Keratinocyte (primary cell): ENCODE results near the gene CRYGB. TPM values are rescaled to one million over a fixed set of nuclear protein-coding genes. Genes with fewer than 3 reads are reported as not detected.

Source experiments
- DNase-seq: peaks from one replicate; pipeline ENCODE4 v3.0.0-alpha.2; 2011; ENCODE audit warnings: low read depth, missing footprints, low spot score
- FAIRE-seq: peaks from 2 replicates; lab custom pipeline; 2011; peaks lifted over from hg19 to GRCh38; lab: Jason Lieb, UNC
- H2AFZ ChIP-seq: 2 replicates; pipeline ENCODE4 v1.6.0; 2012; ENCODE audit warnings: low read length, control low read depth, inconsistent platforms; ENCODE audit not compliant: control insufficient read depth
- H3K27ac ChIP-seq: 2 replicates; pipeline ENCODE4 v1.5.1; 2011; ENCODE audit warnings: low read length; ENCODE audit not compliant: control insufficient read depth, insufficient read depth
- H3K27me3 ChIP-seq: 3 replicates; pipeline ENCODE4 v1.6.0; 2011; ENCODE audit warnings: low read length; ENCODE audit not compliant: control insufficient read depth, insufficient read depth; ENCODE audit errors: extremely low read depth
- H3K36me3 ChIP-seq, 2 experiments: 2 replicates in 1 of 2; 3 replicates in 1 of 2; pipeline ENCODE4 v1.5.1; 2011; ENCODE audit warnings: low read length in 2 of 2, mild to moderate bottlenecking in 1 of 2; ENCODE audit not compliant: control insufficient read depth in 2 of 2, insufficient read depth in 2 of 2; ENCODE audit errors: extremely low read depth in 1 of 2
- H3K4me1 ChIP-seq: 3 replicates; pipeline ENCODE4 v1.5.1; 2011; ENCODE audit warnings: low read length; ENCODE audit not compliant: control insufficient read depth, insufficient read depth; ENCODE audit errors: extremely low read depth
- H3K4me2 ChIP-seq: 3 replicates; pipeline ENCODE4 v1.6.0; 2011; ENCODE audit warnings: low read depth, low read length; ENCODE audit not compliant: control insufficient read depth, insufficient read depth; ENCODE audit errors: extremely low read depth
- H3K4me3 ChIP-seq, 3 experiments: fragments of 200-600 bp in 1 of 3; sonication (generic) in 1 of 3; 2 replicates in 2 of 3; 3 replicates in 1 of 3; pipeline ENCODE4 v1.5.1; 2011 to 2016; ENCODE audit warnings: low read length in 3 of 3, mild to moderate bottlenecking in 3 of 3, control low read depth in 2 of 3, inconsistent platforms in 1 of 3, low read depth in 1 of 3, mixed read lengths in 1 of 3, mixed run types in 1 of 3, moderate library complexity in 1 of 3; ENCODE audit not compliant: control insufficient read depth in 2 of 3, insufficient read depth in 2 of 3; ENCODE audit errors: extremely low read depth in 1 of 3
- H3K79me2 ChIP-seq: 2 replicates; pipeline ENCODE4 v1.6.0; 2012; ENCODE audit warnings: low read length; ENCODE audit not compliant: control insufficient read depth, insufficient read depth
- H3K9ac ChIP-seq: 3 replicates; pipeline ENCODE4 v1.6.0; 2011; ENCODE audit warnings: low read length; ENCODE audit not compliant: control insufficient read depth, insufficient read depth; ENCODE audit errors: extremely low read depth
- H3K9me1 ChIP-seq: 3 replicates; pipeline ENCODE4 v1.6.0; 2011; ENCODE audit warnings: low read length; ENCODE audit not compliant: control insufficient read depth, insufficient read depth; ENCODE audit errors: extremely low read depth
- H3K9me3 ChIP-seq: 2 replicates; pipeline ENCODE4 v1.5.1; 2012; ENCODE audit warnings: low read depth, low read length; ENCODE audit not compliant: control insufficient read depth
- H4K20me1 ChIP-seq: 3 replicates; pipeline ENCODE4 v1.6.0; 2011; ENCODE audit warnings: low read length; ENCODE audit not compliant: control insufficient read depth, insufficient read depth; ENCODE audit errors: extremely low read depth
- CTCF ChIP-seq, 3 experiments: IDR thresholded peaks in 1 of 3; conservative IDR thresholded peaks in 1 of 3; optimal IDR thresholded peaks in 1 of 3; 2 replicates in 2 of 3; 3 replicates in 1 of 3; pipeline versions ENCODE3 to v1.5.1; 2011; ENCODE audit warnings: low read length in 3 of 3, mild to moderate bottlenecking in 3 of 3, moderate library complexity in 2 of 3, control low read depth in 1 of 3, inconsistent platforms in 1 of 3; ENCODE audit not compliant: insufficient read depth in 2 of 3; ENCODE audit errors: extremely low read depth in 1 of 3
- EZH2 ChIP-seq: IDR thresholded peaks from one replicate; pipeline ENCODE4 v1.6.1; 2012; ENCODE audit warnings: inconsistent platforms, mild to moderate bottlenecking, low read length, moderate library complexity
- dilution Hi-C: fragments of 300-500 bp; cut with MboI; formaldehyde crosslinking; loops from one replicate; pipeline ENCODE4 v1.7.0; 2020; ENCODE audit warnings: low sequenced_read_pairs; ENCODE audit not compliant: extremely low pct_ligation_motif_present
- polyA plus RNA-seq, 5 experiments: library from polyadenylated mRNA; depleted of rRNA in 3 of 5; stranded (reverse) in 3 of 5; stranded (forward) in 1 of 5; unstranded in 1 of 5; fragments of >200 nt; gene quantifications; 1 replicate in 1 of 5; 2 replicates in 3 of 5; 3 replicates in 1 of 5; pipeline versions ENCODE4 v1.2.1 to v1.2.3, GENCODE V29; 2011 to 2012; ENCODE audit warnings: missing spikeins in 2 of 5, low read depth in 1 of 5, low replicate concordance in 1 of 5

The CRYGB gene
- polyA plus RNA-seq, 1 donor (not counting 4 experiments of a cell fraction or from before 2014, with no cell fraction given), result not detected

GRCh38 chr2:208174144-208174543 lies 28.2 kb upstream of the CRYGB start:
- dilution Hi-C loops, result no loop called here
- no peak overlapping the region for H2AFZ ChIP-seq

GRCh38 chr2:208172125-208172524 lies 26.2 kb upstream of the CRYGB start:
- TF ChIP-seq EZH2 (no peak), CTCF (optimal IDR thresholded peaks at IDR 0.05 in 1 of 3, IDR thresholded peaks at IDR 0.05 in 1 of 3, conservative IDR thresholded peaks at IDR 0.05 in 1 of 3; ENCODE audit: extremely low read depth in 1 of 3, insufficient read depth in 2 of 3, low read length in 3 of 3) (no peak)
- FAIRE-seq, result no peak
- H3K9ac ChIP-seq, result no peak overlapping the region
- H3K36me3 ChIP-seq, result no peaks in the 10 kb centered on the region
- no peaks in the 10 kb centered on the region for H3K79me2 ChIP-seq
- H3K9me1 ChIP-seq, result no peaks in the 10 kb centered on the region
- H4K20me1 ChIP-seq, result no peaks in the 10 kb centered on the region
- dilution Hi-C loops, result no loop called here
- H3K4me3 ChIP-seq, result no peak overlapping the region
- H3K27me3 ChIP-seq, result no peaks in the 10 kb centered on the region
- H3K4me1 ChIP-seq, result no peaks in the 10 kb centered on the region
- no peak for DNase-seq
- no peak overlapping the region for H3K27ac ChIP-seq
- no peak overlapping the region for H2AFZ ChIP-seq
- no peak overlapping the region for H3K4me2 ChIP-seq
- no peaks in the 10 kb centered on the region for H3K9me3 ChIP-seq

More at GRCh38 chr2:208174144-208174543, 28.2 kb upstream of the CRYGB start:
- Histone ChIP-seq H3K9ac (no peak overlapping the region), H3K4me2 (no peak overlapping the region), H3K9me1 (no peaks in the 10 kb centered on the region), H3K4me1 (no peaks in the 10 kb centered on the region), H3K27me3 (no peaks in the 10 kb centered on the region), H3K9me3 (no peaks in the 10 kb centered on the region), H4K20me1 (no peaks in the 10 kb centered on the region), H3K36me3 (no peaks in the 10 kb centered on the region), H3K4me3 (no peak overlapping the region), H3K27ac (no peak overlapping the region), H3K79me2 (no peaks in the 10 kb centered on the region)
- no peak for TF ChIP-seq CTCF (optimal IDR thresholded peaks at IDR 0.05 in 1 of 3, IDR thresholded peaks at IDR 0.05 in 1 of 3, conservative IDR thresholded peaks at IDR 0.05 in 1 of 3; ENCODE audit: extremely low read depth in 1 of 3, insufficient read depth in 2 of 3, low read length in 3 of 3)
- TF ChIP-seq EZH2, result no peak
- FAIRE-seq (no peak), DNase-seq (no peak)
